Endothelial cell of umbilical vein (primary cell): Measurements from ENCODE around the gene LRP1B.

ENCODE experiments used
- CTCF ChIP-seq, 2 donors: IDR thresholded peaks; 1 replicate in 1 of 2; 2 replicates in 1 of 2; pipeline ENCODE4 v1.5.1; 2011; ENCODE audit warnings: low read length in 2 of 2, mild to moderate bottlenecking in 2 of 2, moderate library complexity in 2 of 2, control low read depth in 1 of 2, inconsistent platforms in 1 of 2, low read depth in 1 of 2; ENCODE audit not compliant: insufficient read depth in 1 of 2; ENCODE audit errors: extremely low read depth in 1 of 2
- MAX ChIP-seq: IDR thresholded peaks from 2 replicates; pipeline ENCODE4 v1.6.1; 2011; ENCODE audit not compliant: insufficient read depth, insufficient read length
- POLR2A ChIP-seq: IDR thresholded peaks from 2 replicates; pipeline ENCODE4 v1.6.1; 2012; ENCODE audit warnings: low read depth, mild to moderate bottlenecking, control low read depth, low read length
- POLR2AphosphoS5 ChIP-seq: IDR thresholded peaks from 2 replicates; pipeline ENCODE4 v1.6.1; 2012; ENCODE audit warnings: low read depth, mild to moderate bottlenecking, control low read depth, low read length, moderate library complexity; ENCODE audit not compliant: insufficient read depth

- no peak for TF ChIP-seq POLR2AphosphoS5
- no peak for TF ChIP-seq CTCF (IDR thresholded peaks at IDR 0.05; ENCODE audit: extremely low read depth in 1 of 2, insufficient read depth in 1 of 2, low read depth in 1 of 2, low read length in 2 of 2)
- no peak for TF ChIP-seq MAX
- no peak for TF ChIP-seq POLR2A
Observed at GRCh38 chr2:140596447-140596846, 1534.4 kb downstream of the LRP1B start.
